Measurements from ENCODE around the gene ACAA2. TPM values are rescaled to one million over a fixed set of nuclear protein-coding genes. Genes with fewer than 3 reads are reported as not detected.
"Not testable (repeated sequence)": the region's sequence is repeated elsewhere in the genome, so short reads cannot be mapped to it uniquely, and the experiment has no call there.

ACAA2 gene
- total RNA-seq, 1 donor from 2014 or later: 83.5 TPM

- peak; percentile 43 for DNase-seq (ENCODE audit: low spot score)
These were observed 339 bp downstream of the ACAA2 start for GRCh38 chr18:49813069-49813318.

- peak; percentile 10 for DNase-seq (ENCODE audit: low spot score)
These were observed 856 bp downstream of the ACAA2 start for GRCh38 chr18:49812286-49813068.

- DNase-seq (ENCODE audit: low spot score): no peak
These were observed 2.0 kb downstream of the ACAA2 start for GRCh38 chr18:49811151-49811938.

GRCh38 chr18:49808553-49809191, 4.7 kb downstream of the ACAA2 start:
- not testable (repeated sequence) for DNase-seq (ENCODE audit: low spot score)

- DNase-seq (ENCODE audit: low spot score): no peak
These were observed 9.2 kb downstream of the ACAA2 start for GRCh38 chr18:49804096-49804495.

GRCh38 chr18:49802623-49803022, 10.7 kb downstream of the ACAA2 start:
- DNase-seq (ENCODE audit: low spot score): no peak

- not testable (repeated sequence) for DNase-seq (ENCODE audit: low spot score)
These were observed 12.8 kb downstream of the ACAA2 start for GRCh38 chr18:49800491-49800890.

GRCh38 chr18:49799806-49800205, 13.5 kb downstream of the ACAA2 start:
- DNase-seq (ENCODE audit: low spot score): not testable (repeated sequence)

GRCh38 chr18:49798001-49798400, 15.3 kb downstream of the ACAA2 start:
- no peak for DNase-seq (ENCODE audit: low spot score)

- DNase-seq (ENCODE audit: low spot score): no peak
These were observed 17.5 kb downstream of the ACAA2 start for GRCh38 chr18:49795612-49796552.

GRCh38 chr18:49794743-49795142, 18.6 kb downstream of the ACAA2 start:
- DNase-seq (ENCODE audit: low spot score): no peak

- not testable (repeated sequence) for DNase-seq (ENCODE audit: low spot score)
These were observed 23.7 kb downstream of the ACAA2 start for GRCh38 chr18:49789560-49790134.

- DNase-seq (ENCODE audit: low spot score): no peak
These were observed 24.9 kb downstream of the ACAA2 start for GRCh38 chr18:49788327-49788898.

GRCh38 chr18:49786019-49786720, 27.2 kb downstream of the ACAA2 start:
- no peak for DNase-seq (ENCODE audit: low spot score)

- peak; percentile 15 for DNase-seq (ENCODE audit: low spot score)
These were observed 28.7 kb downstream of the ACAA2 start for GRCh38 chr18:49784427-49785185.

- DNase-seq (ENCODE audit: low spot score): not testable (repeated sequence)
These were observed 29.7 kb downstream of the ACAA2 start for GRCh38 chr18:49783631-49784030.

GRCh38 chr18:49778826-49779465, 34.4 kb downstream of the ACAA2 start:
- no peak for DNase-seq (ENCODE audit: low spot score)

GRCh38 chr18:49769047-49769728, 44.1 kb downstream of the ACAA2 start:
- DNase-seq (ENCODE audit: low spot score): no peak

All from umbilical cord (tissue), 2 donors.